ENCODE results near the gene TDRD3. TPM values are rescaled to one million over a fixed set of nuclear protein-coding genes. Genes with fewer than 3 reads are reported as not detected.

The TDRD3 gene
- total RNA-seq, 1 experiment from 2014 or later, result 17.2 TPM

DNA sequence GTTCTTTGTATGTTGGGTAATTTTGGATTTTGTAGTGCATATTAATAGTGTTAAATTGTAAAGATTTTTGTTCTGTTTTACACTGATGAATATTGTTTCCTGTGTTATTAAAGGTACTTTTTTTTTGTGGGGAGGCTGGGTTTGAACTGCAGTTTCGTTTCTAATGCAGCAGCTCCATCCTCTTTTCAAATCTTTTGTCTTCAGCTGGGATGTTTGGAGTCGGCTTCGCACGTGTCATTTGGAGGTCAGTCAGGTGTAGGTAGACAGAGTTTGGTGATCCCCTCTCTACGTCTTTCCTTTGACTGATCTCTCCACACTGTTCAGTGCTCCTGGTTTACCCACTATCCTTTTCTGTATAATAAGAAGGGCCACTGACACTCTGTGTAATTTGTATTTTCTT is 30.3 kb downstream of the TDRD3 start:
- Mint-ChIP-seq H3K27me3 (ENCODE audit: insufficient read depth, unreplicated experiment) (no peaks in the 10 kb centered on the region), H3K36me3 (ENCODE audit: insufficient read depth, unreplicated experiment) (no peaks in the 10 kb centered on the region), H3K4me1 (ENCODE audit: low read depth, unreplicated experiment) (no peaks in the 10 kb centered on the region), H3K4me3 (ENCODE audit: unreplicated experiment) (no peak overlapping the region), H3K27ac (ENCODE audit: unreplicated experiment) (no peak overlapping the region), H3K9me3 (ENCODE audit: unreplicated experiment) (no peaks in the 10 kb centered on the region)
- Histone ChIP-seq H3K36me3 (ENCODE audit: control insufficient read depth, insufficient read depth, low read length) (no peaks in the 10 kb centered on the region), H3K4me1 (no peaks in the 10 kb centered on the region), H3K4me3 (ENCODE audit: low read depth, low read length) (no peak overlapping the region), H3K9me3 (no peaks in the 10 kb centered on the region), H3K27me3 (replicated peaks; ENCODE audit: control insufficient read depth, insufficient read depth, low read length) (no peaks in the 10 kb centered on the region)
- BruUV-seq (replicated peaks), result no TSS peak
- TF ChIP-seq, protein P1, sequence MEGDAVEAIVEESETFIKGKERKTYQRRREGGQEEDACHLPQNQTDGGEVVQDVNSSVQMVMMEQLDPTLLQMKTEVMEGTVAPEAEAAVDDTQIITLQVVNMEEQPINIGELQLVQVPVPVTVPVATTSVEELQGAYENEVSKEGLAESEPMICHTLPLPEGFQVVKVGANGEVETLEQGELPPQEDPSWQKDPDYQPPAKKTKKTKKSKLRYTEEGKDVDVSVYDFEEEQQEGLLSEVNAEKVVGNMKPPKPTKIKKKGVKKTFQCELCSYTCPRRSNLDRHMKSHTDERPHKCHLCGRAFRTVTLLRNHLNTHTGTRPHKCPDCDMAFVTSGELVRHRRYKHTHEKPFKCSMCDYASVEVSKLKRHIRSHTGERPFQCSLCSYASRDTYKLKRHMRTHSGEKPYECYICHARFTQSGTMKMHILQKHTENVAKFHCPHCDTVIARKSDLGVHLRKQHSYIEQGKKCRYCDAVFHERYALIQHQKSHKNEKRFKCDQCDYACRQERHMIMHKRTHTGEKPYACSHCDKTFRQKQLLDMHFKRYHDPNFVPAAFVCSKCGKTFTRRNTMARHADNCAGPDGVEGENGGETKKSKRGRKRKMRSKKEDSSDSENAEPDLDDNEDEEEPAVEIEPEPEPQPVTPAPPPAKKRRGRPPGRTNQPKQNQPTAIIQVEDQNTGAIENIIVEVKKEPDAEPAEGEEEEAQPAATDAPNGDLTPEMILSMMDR (IDR thresholded peaks at IDR 0.05; ENCODE audit: insufficient read depth in 1 of 2, low read depth in 1 of 2, low read length in 1 of 2, severe bottlenecking in 1 of 2, unreplicated experiment in 1 of 2), result no peak
- ChIA-PET POLR2A (no interaction called here), CTCF (no interaction called here)
- intact Hi-C loops (cut with micrococcal nuclease; ENCODE audit: unreplicated experiment), result no loop called here
- no peak for DNase-seq

GRCh38 chr13:60431108-60431700 is 34.2 kb downstream of the TDRD3 start:
- no peaks in the 10 kb centered on the region for H3K27me3 ChIP-seq (replicated peaks; ENCODE audit: control insufficient read depth, insufficient read depth, low read length)
- H3K27ac Mint-ChIP-seq (ENCODE audit: unreplicated experiment), result no peak overlapping the region
- CTCF ChIA-PET, result interaction anchor here (0.5 to 1.1 kb wide), 12 partner anchors 9 to 1039 kb away, joined by 3 to 11 read pairs (median 4); partner anchors contain the start of gene TDRD3
- TF ChIP-seq, protein P1 (IDR thresholded peaks at IDR 0.05; ENCODE audit: insufficient read depth in 1 of 2, low read depth in 1 of 2, low read length in 1 of 2, severe bottlenecking in 1 of 2, unreplicated experiment in 1 of 2), result peak; percentile 85 to 86
- peaks cover 6% of the 10 kb centered on the region for H3K9me3 Mint-ChIP-seq (ENCODE audit: unreplicated experiment)
- H3K36me3 Mint-ChIP-seq (ENCODE audit: insufficient read depth, unreplicated experiment), result no peaks in the 10 kb centered on the region
- no TSS peak for BruUV-seq (replicated peaks)
- no peak overlapping the region for H3K4me3 ChIP-seq (ENCODE audit: low read depth, low read length)
- DNase-seq, result peak in 1 of 2 experiments; percentile 58
- intact Hi-C loops (cut with micrococcal nuclease; ENCODE audit: unreplicated experiment), result loop anchor here (1.0 to 10.0 kb wide), 7 partner anchors 35 to 746 kb away; no protein-coding TSS in a partner anchor
- no peaks in the 10 kb centered on the region for H3K4me1 Mint-ChIP-seq (ENCODE audit: low read depth, unreplicated experiment)
- POLR2A ChIA-PET, result interaction anchor here (0.6 kb wide), 1 partner anchor 42 kb away, joined by 3 read pairs; no protein-coding TSS in a partner anchor
- no peaks in the 10 kb centered on the region for H3K27me3 Mint-ChIP-seq (ENCODE audit: insufficient read depth, unreplicated experiment)
- H3K36me3 ChIP-seq (ENCODE audit: control insufficient read depth, insufficient read depth, low read length), result no peaks in the 10 kb centered on the region
- H3K4me1 ChIP-seq, result no peaks in the 10 kb centered on the region
- no peaks in the 10 kb centered on the region; the same call in 1 of the 2 replicates for H3K9me3 ChIP-seq
- H3K4me3 Mint-ChIP-seq (ENCODE audit: unreplicated experiment), result no peak overlapping the region

DNA sequence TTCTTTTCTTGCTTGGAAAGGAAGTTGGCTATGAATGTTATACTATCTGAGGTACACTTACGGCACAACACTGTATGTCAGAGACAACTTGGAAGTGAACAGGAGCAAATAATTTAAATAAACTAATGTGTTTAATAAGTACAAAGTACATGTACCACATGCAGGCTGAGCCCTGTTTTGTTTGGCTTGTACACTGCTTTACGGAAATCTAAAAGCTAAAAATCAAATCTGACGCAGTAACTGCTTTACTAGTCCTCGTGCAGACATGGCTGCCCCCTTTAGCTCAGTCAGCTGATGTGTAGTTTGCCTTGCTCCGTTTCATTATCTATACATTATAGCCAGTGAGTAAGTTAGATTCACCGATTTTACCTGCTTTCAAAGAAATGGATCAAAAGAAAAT is 36.5 kb downstream of the TDRD3 start:
- ChIA-PET POLR2A (no interaction called here), CTCF (no interaction called here)
- DNase-seq, result no peak
- Mint-ChIP-seq H3K36me3 (ENCODE audit: insufficient read depth, unreplicated experiment) (no peaks in the 10 kb centered on the region), H3K9me3 (ENCODE audit: unreplicated experiment) (peaks cover 10% of the 10 kb centered on the region), H3K27me3 (ENCODE audit: insufficient read depth, unreplicated experiment) (no peaks in the 10 kb centered on the region), H3K4me1 (ENCODE audit: low read depth, unreplicated experiment) (no peaks in the 10 kb centered on the region), H3K4me3 (ENCODE audit: unreplicated experiment) (no peak overlapping the region), H3K27ac (ENCODE audit: unreplicated experiment) (no peak overlapping the region)
- no peaks in the 10 kb centered on the region for H3K4me1 ChIP-seq
- H3K4me3 ChIP-seq (ENCODE audit: low read depth, low read length), result no peak overlapping the region
- TF ChIP-seq, protein P1 (IDR thresholded peaks at IDR 0.05; ENCODE audit: insufficient read depth in 1 of 2, low read depth in 1 of 2, low read length in 1 of 2, severe bottlenecking in 1 of 2, unreplicated experiment in 1 of 2), result no peak
- H3K9me3 ChIP-seq, result no peaks in the 10 kb centered on the region; the same call in 1 of the 2 replicates
- intact Hi-C loops (cut with micrococcal nuclease; ENCODE audit: unreplicated experiment), result loop anchor here (5.0 to 10.0 kb wide), 5 partner anchors 161 to 749 kb away; no protein-coding TSS in a partner anchor
- H3K36me3 ChIP-seq (ENCODE audit: control insufficient read depth, insufficient read depth, low read length), result no peaks in the 10 kb centered on the region
- H3K27me3 ChIP-seq (replicated peaks; ENCODE audit: control insufficient read depth, insufficient read depth, low read length), result no peaks in the 10 kb centered on the region
- BruUV-seq (replicated peaks), result no TSS peak

Data from Caco-2 (cell line).